GM23338 (cell line): Measurements from ENCODE around the gene HMCES. TPM values are rescaled to one million over a fixed set of nuclear protein-coding genes. Genes with fewer than 3 reads are reported as not detected.

Source experiments
- ATAC-seq: fragments of 200-7000 bp; cut with Tn5 transposase; 3 replicates; pipeline ENCODE4 v1.9.1; 2020
- DNase-seq: peaks from one replicate; pipeline ENCODE4 v3.0.0-alpha.2; 2015; ENCODE audit warnings: low spot score
- H2AFZ ChIP-seq: fragments of 200-600 bp; sonication (generic); 2 replicates; pipeline ENCODE4 v1.8.0; 2016; ENCODE audit warnings: antibody characterized with exemption, mild to moderate bottlenecking, moderate library complexity
- H3F3A ChIP-seq: fragments of 200-600 bp; sonication (generic); replicated peaks from 2 replicates; pipeline ENCODE4 v1.8.0; 2017; ENCODE audit warnings: antibody characterized with exemption, mixed run types, low read depth
- H3K27ac ChIP-seq: fragments of 200-600 bp; sonication (generic); 2 replicates; pipeline ENCODE4 v1.6.1; 2016; ENCODE audit warnings: low read depth
- H3K27me3 ChIP-seq: fragments of 200-600 bp; sonication (generic); 2 replicates; pipeline ENCODE4 v1.8.0; 2016; ENCODE audit warnings: mild to moderate bottlenecking, mixed run types, moderate library complexity; ENCODE audit not compliant: insufficient read depth
- H3K36me3 ChIP-seq: fragments of 200-600 bp; sonication (generic); 2 replicates; pipeline ENCODE4 v1.8.0; 2016; ENCODE audit warnings: mild to moderate bottlenecking; ENCODE audit not compliant: insufficient read depth
- H3K4me1 ChIP-seq: fragments of 200-600 bp; sonication (generic); 2 replicates; pipeline ENCODE4 v1.8.0; 2016; ENCODE audit warnings: mild to moderate bottlenecking, moderate library complexity; ENCODE audit not compliant: insufficient read depth
- H3K4me2 ChIP-seq: fragments of 200-600 bp; sonication (generic); 2 replicates; pipeline ENCODE4 v1.7.1; 2017; ENCODE audit warnings: mixed run types
- H3K4me3 ChIP-seq: fragments of 200-600 bp; sonication (generic); 2 replicates; pipeline ENCODE4 v1.6.1; 2016; ENCODE audit warnings: mixed run types
- H3K79me2 ChIP-seq: fragments of 200-600 bp; sonication (generic); replicated peaks from 2 replicates; pipeline ENCODE4 v1.8.0; 2017; ENCODE audit warnings: mild to moderate bottlenecking; ENCODE audit not compliant: insufficient read depth
- H3K9me2 ChIP-seq: fragments of 200-600 bp; sonication (generic); 2 replicates; pipeline ENCODE4 v1.8.0; 2017; ENCODE audit not compliant: insufficient read depth
- H4K20me1 ChIP-seq: fragments of 200-600 bp; sonication (generic); replicated peaks from 2 replicates; pipeline ENCODE4 v1.8.0; 2017; ENCODE audit warnings: mild to moderate bottlenecking; ENCODE audit not compliant: insufficient read depth
- H3K27ac Mint-ChIP-seq: 2 replicates; pipeline ENCODE4 v1.8.0; 2020; ENCODE audit warnings: inconsistent platforms, mild to moderate bottlenecking, moderate library complexity, mixed read lengths
- H3K27me3 Mint-ChIP-seq: 3 replicates; pipeline ENCODE4 v1.8.0; 2022; ENCODE audit warnings: low read depth, mild to moderate bottlenecking, moderate library complexity, mixed read lengths, inconsistent platforms; ENCODE audit not compliant: insufficient read depth, poor library complexity
- H3K36me3 Mint-ChIP-seq: 3 replicates; pipeline ENCODE4 v1.8.0; 2021; ENCODE audit warnings: low read depth, mild to moderate bottlenecking, inconsistent platforms, moderate library complexity, mixed read lengths
- H3K4me1 Mint-ChIP-seq: 3 replicates; pipeline ENCODE4 v1.8.0; 2020; ENCODE audit warnings: mild to moderate bottlenecking, inconsistent platforms, mixed read lengths
- H3K4me3 Mint-ChIP-seq: 3 replicates; pipeline ENCODE4 v1.8.0; 2021; ENCODE audit warnings: moderate library complexity, mild to moderate bottlenecking, inconsistent platforms, mixed read lengths
- H3K9me3 Mint-ChIP-seq: 3 replicates; pipeline ENCODE4 v1.8.0; 2020; ENCODE audit warnings: moderate library complexity, mild to moderate bottlenecking, inconsistent platforms, mixed read lengths
- CREB1 ChIP-seq: fragments of 250-450 bp; sonication (Bioruptor Pico); IDR thresholded peaks from 2 replicates; pipeline ENCODE4 v1.5.0; 2020; ENCODE audit warnings: low read depth, mild to moderate bottlenecking, moderate library complexity
- CTCF ChIP-seq, 2 experiments: fragments of 200-600 bp in 1 of 2; sonication (generic) in 1 of 2; conservative IDR thresholded peaks; 2 replicates each; pipeline versions ENCODE4 v1.5.1 to v1.6.1; 2016 to 2017; ENCODE audit warnings: antibody characterized with exemption in 2 of 2, low read depth in 2 of 2, mild to moderate bottlenecking in 2 of 2, moderate library complexity in 1 of 2
- ETS1 ChIP-seq: IDR thresholded peaks from 2 replicates; pipeline ENCODE4 v1.6.1; 2016; ENCODE audit warnings: antibody characterized with exemption
- JUNB ChIP-seq: IDR thresholded peaks from one replicate; pipeline ENCODE4 v1.6.1; 2016; ENCODE audit warnings: antibody characterized with exemption; ENCODE audit not compliant: unreplicated experiment
- REST ChIP-seq: IDR thresholded peaks from one replicate; pipeline ENCODE4 v1.6.1; 2018; ENCODE audit warnings: antibody characterized with exemption; ENCODE audit not compliant: unreplicated experiment
- ZNF331 ChIP-seq: fragments of 250-450 bp; sonication (Bioruptor Pico); IDR thresholded peaks from 2 replicates; pipeline ENCODE4 v1.5.0; 2020; ENCODE audit warnings: low read depth, mild to moderate bottlenecking, moderate library complexity
- ZNF462 ChIP-seq: fragments of 250-450 bp; sonication (Bioruptor Pico); IDR thresholded peaks from 2 replicates; pipeline ENCODE4 v1.5.0; 2020; ENCODE audit warnings: mild to moderate bottlenecking, moderate library complexity
- polyA plus RNA-seq: library from polyadenylated mRNA; unstranded; fragments of >200 nt; fragmentation: Nextera tagmentation; extraction: Ambion mirVana; gene quantifications from 2 replicates; pipeline ENCODE4 v1.2.1, GENCODE V29; 2016
- total RNA-seq: library from RNA; depleted of rRNA; stranded (reverse); fragments of >200 nt; shearing (Covaris generic); gene quantifications from 2 replicates; pipeline ENCODE4 v1.2.3, GENCODE V29; 2014

The HMCES gene
- total and polyA plus RNA-seq, 2 experiments from 2014 or later: 36.5 to 44.5 TPM

- no peak for TF ChIP-seq REST
- TF ChIP-seq CREB1 (CRISPR knock-in tag): no peak
- TF ChIP-seq CTCF (conservative IDR thresholded peaks at IDR 0.05; ENCODE audit: low read depth in 2 of 2): no peak
- no peak for TF ChIP-seq JUNB
Measured at GRCh38 chr3:129308636-129309035, 30.0 kb downstream of the HMCES start (continued).

- H3K27ac ChIP-seq: no peak overlapping the region
- no peak for TF ChIP-seq CTCF (conservative IDR thresholded peaks at IDR 0.05; ENCODE audit: low read depth in 2 of 2)
- TF ChIP-seq ZNF462 (CRISPR knock-in tag): no peak
- no peak for TF ChIP-seq ZNF331 (CRISPR knock-in tag)
- TF ChIP-seq ETS1: no peak
Measured at GRCh38 chr3:129310111-129311011, 31.7 kb downstream of the HMCES start.

More at GRCh38 chr3:129310111-129311011, 31.7 kb downstream of the HMCES start:
- H2AFZ ChIP-seq: no peak overlapping the region
- H3K4me1 ChIP-seq: peaks cover 15% of the 10 kb centered on the region
- H3K4me3 ChIP-seq: no peak overlapping the region
- ATAC-seq: no peak
- no peaks in the 10 kb centered on the region for H4K20me1 ChIP-seq
- H3F3A ChIP-seq: no peaks in the 10 kb centered on the region
- Mint-ChIP-seq H3K27me3 (peaks cover 19% of the 10 kb centered on the region), H3K4me1 (peaks cover 19% of the 10 kb centered on the region), H3K36me3 (peaks cover 1% of the 10 kb centered on the region; the same call in 1 of the 3 replicates), H3K4me3 (no peak overlapping the region), H3K27ac (no peak overlapping the region), H3K9me3 (no peaks in the 10 kb centered on the region; the same call in 2 of the 3 replicates)
- no peaks in the 10 kb centered on the region for H3K9me2 ChIP-seq
- DNase-seq: no peak
- no peak overlapping the region for H3K4me2 ChIP-seq
- no peaks in the 10 kb centered on the region for H3K36me3 ChIP-seq
- H3K27me3 ChIP-seq: no peaks in the 10 kb centered on the region
- H3K79me2 ChIP-seq: peaks cover under 1% of the 10 kb centered on the region; the same call in 1 of the 2 replicates
